Astrocyte (in vitro differentiated cells and primary cell): ENCODE data around the gene CSNK1D.

Experiments used
- CTCF ChIP-seq: IDR thresholded peaks from 2 replicates; pipeline ENCODE4 v1.5.1; 2011; ENCODE audit warnings: low read depth, mild to moderate bottlenecking, inconsistent platforms, low read length, moderate library complexity; ENCODE audit not compliant: insufficient read depth
- EZH2 ChIP-seq: IDR thresholded peaks from 2 replicates; pipeline ENCODE4 v1.6.1; 2012; ENCODE audit warnings: mild to moderate bottlenecking, low read length, inconsistent platforms; ENCODE audit not compliant: insufficient read depth

GRCh38 chr17:82215972-82216300 is 57.6 kb downstream of the CSNK1D start:
- TF ChIP-seq CTCF: no peak
- no peak for TF ChIP-seq EZH2
